ENCODE results near the gene SCD5.

- no peak for TF ChIP-seq CTCF (IDR thresholded peaks at IDR 0.05; ENCODE audit: insufficient read depth, low read depth, low read length)
- TF ChIP-seq EZH2 (IDR thresholded peaks at IDR 0.05; ENCODE audit: insufficient read depth, low read length), result no peak
These were observed 12.8 kb upstream of the SCD5 start for GRCh38 chr4:82811392-82811791.

All from astrocyte (in vitro differentiated cells and primary cell).